GM23248 (cell line): ENCODE data around the gene WDR93.

Experiments
- EZH2 ChIP-seq: fragments of 200-600 bp; sonication (generic); IDR thresholded peaks from 2 replicates; pipeline ENCODE4 v1.6.1; 2018; ENCODE audit warnings: antibody characterized with exemption, mild to moderate bottlenecking; ENCODE audit not compliant: insufficient read depth, poor library complexity, severe bottlenecking
- EZH2phosphoT487 ChIP-seq: fragments of 200-600 bp; sonication (generic); IDR thresholded peaks from 2 replicates; pipeline ENCODE4 v1.6.1; 2018; ENCODE audit warnings: antibody characterized with exemption, moderate library complexity, mild to moderate bottlenecking, low read depth; ENCODE audit not compliant: insufficient read depth

DNA sequence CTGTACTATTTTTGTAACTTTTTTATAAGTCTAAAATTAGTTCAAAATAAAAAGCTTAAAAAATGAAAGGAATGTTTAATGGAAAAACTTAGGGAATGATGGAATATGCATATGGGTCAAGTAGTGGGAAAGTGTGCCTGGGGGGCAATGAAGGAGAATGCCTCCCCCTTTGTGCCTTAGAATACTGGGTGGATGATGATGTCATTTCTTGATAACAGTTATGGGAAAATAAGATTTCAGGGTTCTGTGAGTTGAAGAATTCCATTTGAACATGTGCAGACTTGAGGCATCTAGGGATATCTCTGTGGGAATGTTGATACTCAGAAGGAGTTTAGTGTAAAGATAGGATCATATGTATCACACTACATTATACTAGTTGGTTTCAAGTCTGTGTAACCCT is 13.8 kb downstream of the WDR93 start:
- TF ChIP-seq EZH2 (no peak), EZH2phosphoT487 (no peak)
